HG02678 (cell line): ENCODE data around the gene PPP1R14C.
"Not testable (repeated sequence)": the region's sequence is repeated elsewhere in the genome, so short reads cannot be mapped to it uniquely, and the experiment has no call there.

Experiments
- ATAC-seq: cut with Tn5 transposase; IDR thresholded peaks from one replicate; pipeline ENCODE4 v1.9.1; 2021; ENCODE audit warnings: mild to moderate bottlenecking, moderate library complexity; ENCODE audit not compliant: unreplicated experiment

PPP1R14C gene

DNA sequence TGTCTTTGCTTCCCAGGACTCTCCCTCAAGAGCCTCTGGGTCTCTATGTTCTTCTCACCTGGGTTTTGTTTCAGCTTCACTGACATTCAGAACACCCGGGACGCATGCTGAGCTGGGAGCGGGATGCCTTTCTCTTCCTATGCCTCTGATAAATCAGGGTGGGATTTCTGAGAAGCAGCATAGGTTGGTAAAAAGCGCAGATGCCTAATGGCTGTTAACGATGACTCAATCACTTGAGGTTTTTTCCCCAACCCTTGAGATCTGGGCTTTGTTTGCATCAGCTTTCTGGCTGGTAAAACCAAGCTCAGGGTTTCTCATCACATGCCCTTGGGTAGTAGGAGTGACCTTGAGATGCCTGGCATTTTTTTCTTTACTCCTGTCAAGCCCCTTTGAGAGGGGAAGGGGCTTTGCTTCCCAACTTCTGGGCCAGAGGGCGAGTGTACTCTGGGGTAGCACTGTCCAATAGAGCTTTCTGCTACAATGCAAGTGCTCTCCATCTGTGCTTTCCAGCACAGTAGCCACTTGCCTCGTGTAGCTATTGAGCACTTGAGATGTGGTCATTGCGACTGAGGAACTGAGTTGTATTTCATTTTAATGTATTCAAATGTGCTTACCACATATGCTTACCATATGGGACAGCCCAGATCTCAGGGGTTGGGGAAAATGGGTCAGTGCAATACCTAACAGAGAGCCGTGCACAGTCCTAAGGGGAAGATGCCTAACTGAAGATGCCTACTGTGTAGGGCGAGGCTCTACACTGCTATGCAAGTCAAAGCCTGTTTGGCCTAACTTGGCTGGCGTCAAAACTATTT, 69.1 kb downstream of the PPP1R14C start:
- no peak for ATAC-seq

DNA sequence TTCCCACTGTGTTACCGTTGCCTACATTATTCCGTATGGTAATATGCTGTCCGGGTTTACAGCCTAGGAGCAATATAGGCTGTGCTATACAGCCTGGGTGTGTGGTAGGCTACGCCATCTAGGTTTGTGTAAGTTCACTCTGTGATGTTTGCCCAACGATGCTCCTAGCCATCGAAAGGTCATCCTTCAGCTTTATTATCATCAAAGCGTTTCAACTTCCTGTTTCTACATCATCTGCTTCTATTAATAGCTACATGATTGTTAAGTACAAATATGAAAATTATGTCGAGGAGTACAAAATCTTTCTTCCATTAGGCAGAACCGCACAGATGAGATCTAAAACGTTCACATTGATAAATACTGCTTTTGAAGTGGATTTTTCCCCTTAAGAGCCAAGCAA, 69.9 kb downstream of the PPP1R14C start:
- no peak for ATAC-seq

DNA sequence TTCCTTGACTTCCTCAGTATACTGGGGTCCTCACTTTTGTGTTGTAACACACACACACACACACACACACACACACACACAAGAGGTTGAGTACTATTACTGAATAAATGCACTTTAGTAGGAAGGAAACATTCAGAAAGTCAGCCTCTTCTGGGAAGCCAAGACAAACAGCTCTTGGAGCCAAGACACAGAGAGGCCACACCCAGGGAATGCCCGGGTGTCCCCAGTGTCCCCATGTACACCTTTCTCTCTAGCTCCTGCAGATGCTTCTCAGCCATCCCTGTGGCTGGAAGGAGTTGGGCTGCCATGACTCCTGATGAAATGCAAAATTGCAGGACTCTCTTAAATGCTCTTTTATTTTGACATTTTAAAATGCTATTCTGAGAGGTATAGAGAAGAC, 70.5 kb downstream of the PPP1R14C start:
- no peak for ATAC-seq

GRCh38 chr6:150214310-150214709, 71.5 kb downstream of the PPP1R14C start:
- no peak for ATAC-seq

- ATAC-seq, result no peak
Observed at GRCh38 chr6:150220634-150221551, 78.0 kb downstream of the PPP1R14C start.

DNA sequence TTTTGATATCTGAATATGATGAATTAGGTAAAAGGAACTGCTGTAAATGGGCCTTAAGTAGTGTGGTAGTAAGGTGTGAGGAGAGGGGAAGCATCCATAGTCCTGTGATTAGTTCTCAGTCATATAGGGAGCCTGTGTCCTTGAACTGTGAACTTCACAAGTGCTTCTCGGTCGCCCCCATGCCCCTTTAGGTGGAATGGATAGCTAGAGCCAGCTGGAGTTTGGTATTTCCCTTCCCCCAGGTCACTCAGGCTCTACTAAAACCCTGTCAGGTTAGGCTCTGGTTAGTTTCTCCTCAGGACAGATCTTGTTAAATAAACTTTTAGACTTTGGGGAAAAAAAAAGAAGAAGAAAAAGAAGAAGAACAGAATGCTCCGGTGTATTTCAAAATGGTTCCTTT, 82.0 kb downstream of the PPP1R14C start:
- ATAC-seq, result no peak

GRCh38 chr6:150227281-150227680, 84.4 kb downstream of the PPP1R14C start:
- ATAC-seq, result no peak

DNA sequence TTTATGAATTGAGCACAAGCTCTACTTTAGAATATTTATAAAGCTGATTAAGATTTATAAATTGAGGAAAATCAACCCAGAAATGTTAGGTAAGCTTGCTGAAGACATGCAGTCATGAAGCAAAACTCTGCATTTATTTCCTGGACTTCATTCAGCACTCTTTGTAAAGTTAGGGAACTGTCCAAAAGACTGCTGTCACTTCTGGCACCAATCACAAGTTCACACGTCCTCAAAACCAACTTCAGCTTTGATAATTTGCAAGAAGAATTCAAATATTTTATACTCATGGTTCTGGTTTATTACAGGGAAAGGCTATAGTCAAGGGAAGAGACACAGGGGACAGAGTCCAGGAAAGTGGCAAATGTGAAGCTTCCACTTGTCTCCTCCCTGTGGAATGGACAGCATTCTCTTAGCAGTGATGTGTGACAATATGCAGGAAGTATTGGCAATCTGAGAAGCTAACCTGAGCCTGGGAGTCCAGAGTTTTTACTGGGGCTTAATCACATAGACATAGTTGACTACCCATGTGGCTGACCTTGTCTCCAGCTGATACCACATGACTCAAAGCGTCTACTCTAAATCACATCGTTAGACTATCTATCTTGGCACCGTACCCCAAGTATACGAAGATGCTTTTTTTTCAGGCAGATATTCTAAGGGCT, 85.4 kb downstream of the PPP1R14C start:
- ATAC-seq, result no peak

- ATAC-seq, result no peak
Observed at GRCh38 chr6:150229436-150230163, 86.8 kb downstream of the PPP1R14C start.

DNA sequence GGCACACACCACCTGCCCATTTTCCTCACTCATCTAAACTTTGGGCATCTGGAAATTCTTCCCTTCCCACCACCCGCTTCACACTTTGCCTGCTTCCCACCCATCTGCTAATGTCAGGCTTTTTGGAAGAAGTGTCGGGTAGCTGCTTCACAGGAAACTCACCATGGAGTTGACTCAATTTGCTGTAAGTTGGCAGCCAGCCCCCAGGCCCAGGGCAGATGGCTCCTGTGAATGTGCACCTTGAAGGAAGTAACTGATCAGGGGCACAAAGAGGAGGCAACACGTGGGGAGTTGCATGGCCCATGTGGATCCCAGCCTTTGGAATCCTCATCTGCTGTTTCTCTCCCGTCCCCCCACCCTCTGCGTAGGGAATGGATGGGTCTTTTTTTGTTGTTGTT, 87.3 kb downstream of the PPP1R14C start:
- no peak for ATAC-seq

DNA sequence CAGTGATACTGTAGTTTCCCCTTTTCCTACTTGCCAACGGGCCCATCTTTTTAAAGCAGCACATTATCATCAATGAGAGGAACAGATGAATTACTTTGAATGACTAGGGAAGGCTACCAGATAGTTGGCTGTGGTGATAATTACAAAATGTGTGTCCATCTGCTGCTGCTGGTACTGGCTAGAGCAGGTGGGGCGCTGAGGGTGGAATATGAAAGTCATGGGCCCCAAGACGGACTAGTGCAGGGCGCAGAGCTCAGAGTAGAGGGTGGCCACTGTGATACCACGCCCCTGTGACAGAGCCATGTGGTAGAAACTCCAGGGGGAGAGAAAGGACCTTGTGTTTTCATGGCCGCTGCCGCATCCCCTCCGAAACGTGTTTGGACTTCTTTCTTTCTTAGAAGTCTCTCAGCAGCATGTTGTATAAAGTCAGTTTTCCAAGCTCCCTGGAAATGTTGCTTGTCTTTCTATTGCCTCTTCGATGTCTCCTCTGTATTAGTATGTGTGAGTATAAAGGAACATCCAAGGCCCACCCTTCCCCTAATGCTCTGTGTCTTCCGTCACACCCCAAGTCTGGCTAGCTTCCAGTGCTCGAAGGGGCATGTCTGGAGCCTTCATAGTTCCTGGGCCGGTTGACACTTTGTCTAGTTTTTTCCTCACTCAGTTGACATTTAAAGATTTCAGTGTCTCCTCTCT, 88.1 kb downstream of the PPP1R14C start:
- no peak for ATAC-seq

- no peak for ATAC-seq
Observed at GRCh38 chr6:150231525-150231850, 88.6 kb downstream of the PPP1R14C start.

DNA sequence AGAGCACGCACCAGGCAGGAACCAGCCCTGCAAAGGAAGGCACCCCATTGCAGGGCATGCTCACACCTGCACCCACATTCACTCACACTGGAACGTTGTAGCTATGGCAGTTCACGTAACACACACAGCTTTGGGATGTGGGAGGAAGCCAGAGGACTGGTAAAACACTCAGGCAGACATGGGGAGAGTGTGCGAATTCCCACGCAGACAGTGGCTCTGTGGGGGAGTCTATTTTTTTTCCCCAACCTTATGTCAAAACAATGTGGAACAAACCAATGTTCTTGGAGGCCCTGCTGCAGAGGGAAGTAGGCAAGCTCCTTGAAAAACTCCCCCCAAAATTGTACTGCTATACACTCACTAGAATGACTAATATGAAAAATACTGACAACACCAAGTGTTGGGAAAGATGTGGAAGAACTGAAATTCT, 91.0 kb downstream of the PPP1R14C start:
- no peak for ATAC-seq

DNA sequence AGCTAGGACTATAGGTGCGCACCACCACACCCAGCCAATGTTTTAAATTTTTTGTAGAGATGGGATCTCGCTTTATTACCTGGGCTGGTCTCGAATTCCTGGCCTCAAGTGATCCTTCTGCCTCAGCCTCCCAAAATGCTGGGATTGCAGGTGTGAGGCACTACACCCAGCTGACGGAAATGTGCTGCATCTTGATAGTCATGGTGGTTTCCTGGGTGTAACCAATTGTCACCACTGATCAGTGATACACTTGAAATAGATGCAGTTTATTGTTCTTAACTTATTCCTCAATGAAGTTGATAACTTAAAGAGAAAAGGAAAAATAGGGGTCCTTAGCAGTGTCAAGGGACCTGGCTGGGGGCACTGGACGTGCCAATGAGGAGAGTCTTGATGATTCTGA, 92.4 kb downstream of the PPP1R14C start:
- ATAC-seq, result no peak

DNA sequence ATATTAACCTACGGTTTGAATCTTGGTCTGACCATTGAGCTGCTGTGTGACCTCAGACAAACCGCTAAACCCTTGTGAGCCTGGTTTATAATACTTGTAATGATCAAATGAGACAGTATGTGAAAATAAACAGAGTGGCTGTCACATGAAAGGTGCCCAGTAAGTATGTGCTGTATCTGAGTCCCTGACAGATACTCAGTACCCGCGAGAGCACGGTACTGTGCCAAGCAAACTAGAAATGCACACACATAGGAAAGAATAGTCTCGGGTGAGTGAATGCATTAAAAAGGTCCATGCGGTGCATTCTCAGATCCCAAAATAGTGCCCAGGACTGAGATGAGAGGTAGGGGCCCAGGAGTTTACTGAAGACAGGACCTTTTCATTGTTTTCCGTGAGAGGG, 93.3 kb downstream of the PPP1R14C start:
- ATAC-seq, result no peak

DNA sequence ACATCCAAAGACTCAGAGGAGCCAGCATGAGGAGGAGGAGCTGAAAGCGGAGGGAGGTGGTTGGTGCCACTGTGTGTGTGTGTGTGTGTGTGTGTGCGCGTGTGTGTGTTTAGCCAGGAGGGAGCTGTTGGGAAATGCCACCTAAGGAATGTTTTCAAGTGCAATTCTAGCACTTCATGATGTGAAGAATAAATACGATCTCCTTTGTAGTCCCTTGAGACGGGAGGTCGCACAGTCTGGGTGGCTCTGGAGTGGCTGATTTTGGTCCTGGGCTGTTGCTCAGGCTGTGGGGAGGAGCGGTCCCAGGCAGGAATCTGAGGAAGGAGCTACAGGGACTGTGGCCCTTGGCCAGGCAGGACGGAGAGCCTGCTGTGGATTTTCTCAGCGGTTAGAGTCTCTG, 93.7 kb downstream of the PPP1R14C start:
- ATAC-seq, result no peak

DNA sequence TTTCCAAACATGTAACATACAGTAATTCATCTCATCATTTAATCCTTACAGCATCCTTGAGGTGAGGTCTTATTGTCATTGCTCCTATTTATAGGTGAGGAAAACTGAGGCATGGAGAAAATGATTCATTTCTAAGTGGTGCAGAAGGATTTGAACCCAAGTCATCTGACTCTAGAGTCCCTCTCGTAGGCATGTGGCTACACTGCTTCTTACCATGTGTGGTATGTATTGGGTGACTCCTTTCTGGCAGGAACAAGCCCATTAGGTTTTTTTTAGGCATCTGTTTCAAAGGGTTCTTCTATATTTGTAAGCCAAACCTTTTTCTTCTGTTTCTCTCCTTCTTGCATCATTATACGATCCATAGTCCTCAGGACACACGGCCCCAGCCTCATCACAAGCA, 94.8 kb downstream of the PPP1R14C start:
- ATAC-seq, result no peak

GRCh38 chr6:150238336-150238741, 95.5 kb downstream of the PPP1R14C start:
- no peak for ATAC-seq

DNA sequence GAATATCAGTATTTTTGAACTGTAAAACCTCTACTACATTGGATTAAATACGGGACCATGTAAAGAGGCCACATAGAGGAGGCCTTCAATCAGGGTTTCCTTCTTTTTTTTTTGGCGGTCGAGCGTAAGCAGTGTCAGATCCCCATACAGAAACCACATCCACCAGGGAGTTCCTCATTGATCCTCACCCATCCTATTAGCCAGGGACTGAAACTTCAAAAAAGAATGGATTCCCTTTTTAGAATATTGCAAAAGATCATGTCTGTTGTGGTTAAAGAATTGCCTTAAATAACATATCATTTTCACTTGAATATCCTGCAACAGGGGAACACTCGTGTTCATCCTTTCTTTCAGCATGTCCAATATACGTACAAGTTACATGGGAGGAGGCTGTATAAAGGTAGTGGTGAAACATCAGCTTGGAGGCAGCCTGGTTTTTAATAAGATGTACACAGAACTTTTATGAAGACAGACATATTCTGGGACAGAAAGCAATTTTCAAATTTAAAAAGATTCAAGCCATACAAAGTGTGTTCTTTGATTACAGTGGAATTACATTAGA, 96.1 kb downstream of the PPP1R14C start:
- ATAC-seq, result no peak

DNA sequence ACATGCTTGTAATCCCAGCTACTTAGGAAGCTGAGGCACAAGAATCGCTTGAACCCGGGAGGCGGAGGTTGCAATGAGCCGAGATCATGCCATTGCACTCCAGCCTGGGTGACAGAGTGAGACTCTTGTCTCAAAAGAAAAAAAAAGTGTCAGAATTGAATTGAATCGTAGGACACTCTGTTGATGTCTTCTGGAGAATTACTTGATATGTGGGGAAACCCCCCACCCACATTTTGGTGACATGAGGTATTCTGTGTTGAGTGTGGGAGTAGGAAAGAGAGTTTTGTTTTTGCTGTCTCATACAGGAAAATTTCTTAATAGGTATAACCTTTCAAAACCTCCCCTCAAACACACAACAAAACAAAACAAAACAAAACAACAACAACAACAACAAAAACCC, 98.9 kb downstream of the PPP1R14C start:
- not testable (repeated sequence) for ATAC-seq
